SK-N-MC (cell line): ENCODE measurements around the gene KIDINS220.
A peak's percentile ranks its signal among the peaks of the same experiment; 100 is the strongest.

ENCODE experiments used
- DNase-seq: peaks from one replicate; pipeline ENCODE4 v3.0.0-alpha.2; 2011; ENCODE audit warnings: low read depth, low spot score
- H3K27ac ChIP-seq: fragments of 200-600 bp; sonication (generic); 2 replicates; pipeline ENCODE4 v1.5.1; 2016; ENCODE audit warnings: mixed run types
- H3K36me3 ChIP-seq: fragments of 200-600 bp; sonication (generic); 2 replicates; pipeline ENCODE4 v1.6.1; 2017; ENCODE audit warnings: antibody characterized with exemption, low read length, mixed read lengths; ENCODE audit not compliant: insufficient read depth
- H3K4me3 ChIP-seq: fragments of 200-600 bp; sonication (generic); 2 replicates; pipeline ENCODE4 v1.5.1; 2016
- H3K9ac ChIP-seq: fragments of 200-600 bp; sonication (generic); 2 replicates; pipeline ENCODE4 v1.8.0; 2017; ENCODE audit warnings: mixed run types, mixed read lengths; ENCODE audit not compliant: insufficient read length
- H3K9me3 ChIP-seq: fragments of 200-600 bp; sonication (generic); 2 replicates; pipeline ENCODE4 v1.6.1; 2017; ENCODE audit warnings: low read depth, mild to moderate bottlenecking, antibody characterized with exemption, low read length, moderate library complexity, mixed read lengths
- EZH2 ChIP-seq: fragments of 200-600 bp; sonication (generic); IDR thresholded peaks from one replicate; pipeline ENCODE4 v1.6.1; 2017; ENCODE audit warnings: antibody characterized with exemption
- FOXP2 ChIP-seq: optimal IDR thresholded peaks from 2 replicates; pipeline ENCODE3; 2011; ENCODE audit warnings: mild to moderate bottlenecking, moderate library complexity; ENCODE audit not compliant: insufficient read depth; ENCODE audit errors: extremely low read length, control extremely low read depth
- POLR2AphosphoS5 ChIP-seq: IDR thresholded peaks from 2 replicates; pipeline ENCODE4 v1.6.1; 2012; ENCODE audit warnings: mild to moderate bottlenecking, low read depth, low read length, borderline replicate concordance

The KIDINS220 gene

GRCh38 chr2:8761529-8762164 lies 75.8 kb downstream of the KIDINS220 start:
- no peaks in the 10 kb centered on the region for H3K9me3 ChIP-seq
- TF ChIP-seq FOXP2 (no peak), EZH2 (no peak), POLR2AphosphoS5 (no peak)
- H3K4me3 ChIP-seq = peak overlapping the region; percentile 57
- H3K36me3 ChIP-seq = peaks cover 19% of the 10 kb centered on the region
- H3K27ac ChIP-seq = peak overlapping the region; percentile 93
- H3K9ac ChIP-seq = peak overlapping the region; percentile 73
- peak; percentile 83 for DNase-seq

- DNase-seq = no peak
- Histone ChIP-seq H3K4me3 (no peak overlapping the region), H3K9me3 (no peaks in the 10 kb centered on the region; the same call in none of the 2 replicates), H3K36me3 (peaks cover 36% of the 10 kb centered on the region), H3K9ac (no peak overlapping the region), H3K27ac (no peak overlapping the region)
- no peak for TF ChIP-seq EZH2
- no peak for TF ChIP-seq POLR2AphosphoS5
Measured at GRCh38 chr2:8756716-8757115, 80.7 kb downstream of the KIDINS220 start.

GRCh38 chr2:8756230-8756629 lies 81.2 kb downstream of the KIDINS220 start:
- Histone ChIP-seq H3K4me3 (no peak overlapping the region), H3K36me3 (peaks cover 39% of the 10 kb centered on the region), H3K9me3 (no peaks in the 10 kb centered on the region; the same call in none of the 2 replicates), H3K9ac (no peak overlapping the region), H3K27ac (no peak overlapping the region)
- DNase-seq = no peak
- TF ChIP-seq EZH2 (no peak), POLR2AphosphoS5 (no peak), FOXP2 (no peak)

GRCh38 chr2:8754106-8754776 lies 83.2 kb downstream of the KIDINS220 start:
- peak overlapping the region; percentile 22 for H3K9ac ChIP-seq
- no peak for TF ChIP-seq EZH2
- no peak for TF ChIP-seq FOXP2
- no peak for TF ChIP-seq POLR2AphosphoS5
- no peaks in the 10 kb centered on the region; the same call in none of the 2 replicates for H3K9me3 ChIP-seq
- H3K4me3 ChIP-seq = peak overlapping the region; percentile 40
- peak; percentile 71 for DNase-seq
- peaks cover 46% of the 10 kb centered on the region for H3K36me3 ChIP-seq
- H3K27ac ChIP-seq = peak overlapping the region; percentile 91

GRCh38 chr2:8753609-8754008 lies 83.8 kb downstream of the KIDINS220 start:
- peaks cover 42% of the 10 kb centered on the region for H3K36me3 ChIP-seq
- no peak for DNase-seq
- peak overlapping the region; percentile 22 for H3K9ac ChIP-seq
- H3K9me3 ChIP-seq = no peaks in the 10 kb centered on the region; the same call in none of the 2 replicates
- H3K27ac ChIP-seq = peak overlapping the region; percentile 91
- TF ChIP-seq EZH2 = no peak
- TF ChIP-seq FOXP2 = no peak
- TF ChIP-seq POLR2AphosphoS5 = no peak
- peak overlapping the region; percentile 40 for H3K4me3 ChIP-seq

GRCh38 chr2:8752385-8752784 lies 85.0 kb downstream of the KIDINS220 start:
- TF ChIP-seq POLR2AphosphoS5 = no peak
- no peak for TF ChIP-seq EZH2
- TF ChIP-seq FOXP2 = no peak
- H3K4me3 ChIP-seq = no peak overlapping the region
- no peaks in the 10 kb centered on the region; the same call in none of the 2 replicates for H3K9me3 ChIP-seq
- H3K9ac ChIP-seq = no peak overlapping the region
- no peak overlapping the region for H3K27ac ChIP-seq
- peaks cover 38% of the 10 kb centered on the region for H3K36me3 ChIP-seq
- DNase-seq = no peak

- H3K9me3 ChIP-seq = no peaks in the 10 kb centered on the region; the same call in 1 of the 2 replicates
- H3K4me3 ChIP-seq = no peak overlapping the region
- peaks cover 24% of the 10 kb centered on the region for H3K36me3 ChIP-seq
- TF ChIP-seq EZH2 (no peak), POLR2AphosphoS5 (no peak), FOXP2 (no peak)
- H3K27ac ChIP-seq = no peak overlapping the region
- H3K9ac ChIP-seq = no peak overlapping the region
- DNase-seq = no peak
Measured at GRCh38 chr2:8750221-8750620, 87.2 kb downstream of the KIDINS220 start.

- DNase-seq = no peak
- H3K4me3 ChIP-seq = no peak overlapping the region
- H3K36me3 ChIP-seq = peaks cover 18% of the 10 kb centered on the region
- TF ChIP-seq POLR2AphosphoS5 (no peak), EZH2 (no peak), FOXP2 (no peak)
- H3K9ac ChIP-seq = no peak overlapping the region
- H3K9me3 ChIP-seq = no peaks in the 10 kb centered on the region
- no peak overlapping the region for H3K27ac ChIP-seq
Measured at GRCh38 chr2:8743261-8743660, 94.2 kb downstream of the KIDINS220 start.

GRCh38 chr2:8740136-8740535 lies 97.3 kb downstream of the KIDINS220 start:
- TF ChIP-seq POLR2AphosphoS5 (no peak), FOXP2 (no peak), EZH2 (no peak)
- H3K9me3 ChIP-seq = no peaks in the 10 kb centered on the region
- H3K27ac ChIP-seq = no peak overlapping the region

More at GRCh38 chr2:8740136-8740535, 97.3 kb downstream of the KIDINS220 start:
- DNase-seq = no peak
- H3K36me3 ChIP-seq = peaks cover 12% of the 10 kb centered on the region
- no peak overlapping the region for H3K9ac ChIP-seq
- no peak overlapping the region for H3K4me3 ChIP-seq
